Skeletal muscle tissue (tissue), 4 donors: Measurements from ENCODE around the gene DKC1. TPM values are rescaled to one million over a fixed set of nuclear protein-coding genes. Genes with fewer than 3 reads are reported as not detected.

ENCODE experiments used
- H3K27ac ChIP-seq: one replicate; pipeline ENCODE4 v1.7.0; 2013; ENCODE audit warnings: mild to moderate bottlenecking, low read depth, low read length, inconsistent platforms
- H3K27me3 ChIP-seq, 3 donors: one replicate each; pipeline ENCODE4 v1.7.0; 2013; ENCODE audit warnings: low read length in 3 of 3; ENCODE audit not compliant: control insufficient read depth in 3 of 3, insufficient read depth in 3 of 3
- H3K36me3 ChIP-seq, 3 donors: one replicate each; pipeline ENCODE4 v1.7.0; 2013; ENCODE audit warnings: low read length in 3 of 3; ENCODE audit not compliant: control insufficient read depth in 3 of 3, insufficient read depth in 3 of 3
- H3K4me1 ChIP-seq, 3 donors: one replicate each; pipeline ENCODE4 v1.7.0; 2013; ENCODE audit warnings: low read length in 3 of 3, mild to moderate bottlenecking in 3 of 3; ENCODE audit not compliant: control insufficient read depth in 3 of 3, insufficient read depth in 3 of 3
- H3K4me3 ChIP-seq, 3 donors: one replicate each; pipeline ENCODE4 v1.7.0; 2013; ENCODE audit warnings: low read length in 3 of 3
- H3K9ac ChIP-seq, 3 donors: one replicate each; pipeline ENCODE4 v1.7.0; 2013; ENCODE audit warnings: low read length in 3 of 3, mild to moderate bottlenecking in 3 of 3, moderate library complexity in 2 of 3, low read depth in 1 of 3
- H3K9me3 ChIP-seq, 3 donors: one replicate each; pipeline ENCODE4 v1.7.0; 2013; ENCODE audit warnings: low read length in 3 of 3; ENCODE audit not compliant: control insufficient read depth in 3 of 3
- total RNA-seq: library from RNA; depleted of rRNA; stranded (reverse); fragments of >200 nt; gene quantifications from one replicate; pipeline ENCODE4 v1.2.3, GENCODE V29; 2014
- donor health status: Osteomylitis.

Gene DKC1
- total RNA-seq, 1 donor from 2014 or later, result 18.3 TPM

DNA sequence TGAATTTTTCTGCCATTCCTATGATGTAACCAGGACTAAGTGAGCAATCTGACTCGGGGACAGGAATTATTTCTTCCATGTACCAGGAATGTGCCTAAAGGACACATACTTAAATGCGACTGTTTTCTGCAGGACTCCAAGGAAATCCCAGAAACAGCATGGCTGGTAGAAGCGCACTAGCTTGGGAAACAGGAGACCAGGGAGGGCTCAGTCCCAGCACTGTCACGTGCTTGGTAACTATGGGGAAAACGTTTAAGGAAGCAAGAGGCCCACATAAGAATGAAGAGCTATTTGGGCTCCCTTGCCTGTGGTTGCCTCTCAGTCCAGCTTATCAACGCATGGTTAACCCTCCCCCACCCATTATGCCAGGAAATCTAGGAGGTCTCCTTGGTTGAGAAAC lies 23.1 kb downstream of the DKC1 start:
- Histone ChIP-seq H3K4me3 (no peak overlapping the region), H3K27ac (no peak overlapping the region), H3K36me3 (peaks cover 0 to 7% (median 5%) of the 10 kb centered on the region in 3 donors), H3K27me3 (no peaks in the 10 kb centered on the region), H3K9me3 (no peaks in the 10 kb centered on the region), H3K4me1 (no peaks in the 10 kb centered on the region), H3K9ac (no peak overlapping the region)

DNA sequence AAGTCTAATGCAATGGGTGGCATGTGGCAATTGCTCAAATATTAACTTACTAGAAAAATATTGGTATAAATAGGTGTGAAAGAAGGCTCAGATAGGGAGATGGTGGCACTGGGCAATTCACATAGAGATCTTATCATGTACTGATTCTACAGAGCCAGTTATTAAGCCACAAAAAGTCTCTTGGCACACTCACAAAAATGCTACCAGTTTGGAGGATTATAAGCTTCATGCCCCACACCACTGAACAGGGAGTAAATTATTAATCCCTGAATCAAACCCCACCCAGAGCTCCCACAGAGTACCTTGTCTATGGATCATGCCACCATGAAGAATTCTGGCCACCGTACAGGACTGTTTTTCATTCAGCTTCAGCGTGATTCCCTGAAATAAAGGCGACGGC lies 28.8 kb downstream of the DKC1 start:
- no peaks in the 10 kb centered on the region for H3K36me3 ChIP-seq
- H3K4me3 ChIP-seq, result no peak overlapping the region
- no peaks in the 10 kb centered on the region for H3K4me1 ChIP-seq
- no peaks in the 10 kb centered on the region for H3K27me3 ChIP-seq
- H3K27ac ChIP-seq, result no peak overlapping the region
- H3K9ac ChIP-seq, result no peak overlapping the region
- H3K9me3 ChIP-seq, result no peaks in the 10 kb centered on the region

DNA sequence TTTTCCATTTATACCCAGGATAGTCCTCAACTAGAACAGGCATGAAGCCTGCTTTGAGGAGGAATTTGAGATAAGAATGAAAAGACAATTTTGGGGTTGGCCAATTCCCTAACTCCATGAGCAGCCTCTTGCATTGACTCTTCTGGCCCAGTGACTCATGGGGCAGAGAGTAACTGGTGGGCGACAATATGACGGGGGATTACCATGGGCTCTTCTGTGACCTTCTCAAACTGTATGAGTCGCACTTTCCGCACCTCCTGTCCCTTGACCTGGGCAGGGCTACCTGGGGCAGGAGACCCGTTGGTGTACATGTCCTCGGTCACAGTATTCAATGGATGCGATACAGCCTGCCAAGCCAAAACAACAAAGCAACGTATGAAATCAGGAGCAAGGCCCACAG lies 29.3 kb downstream of the DKC1 start:
- Histone ChIP-seq H3K36me3 (no peaks in the 10 kb centered on the region), H3K9ac (no peak overlapping the region), H3K9me3 (no peaks in the 10 kb centered on the region), H3K27me3 (no peaks in the 10 kb centered on the region), H3K27ac (no peak overlapping the region), H3K4me1 (no peaks in the 10 kb centered on the region), H3K4me3 (no peak overlapping the region)

DNA sequence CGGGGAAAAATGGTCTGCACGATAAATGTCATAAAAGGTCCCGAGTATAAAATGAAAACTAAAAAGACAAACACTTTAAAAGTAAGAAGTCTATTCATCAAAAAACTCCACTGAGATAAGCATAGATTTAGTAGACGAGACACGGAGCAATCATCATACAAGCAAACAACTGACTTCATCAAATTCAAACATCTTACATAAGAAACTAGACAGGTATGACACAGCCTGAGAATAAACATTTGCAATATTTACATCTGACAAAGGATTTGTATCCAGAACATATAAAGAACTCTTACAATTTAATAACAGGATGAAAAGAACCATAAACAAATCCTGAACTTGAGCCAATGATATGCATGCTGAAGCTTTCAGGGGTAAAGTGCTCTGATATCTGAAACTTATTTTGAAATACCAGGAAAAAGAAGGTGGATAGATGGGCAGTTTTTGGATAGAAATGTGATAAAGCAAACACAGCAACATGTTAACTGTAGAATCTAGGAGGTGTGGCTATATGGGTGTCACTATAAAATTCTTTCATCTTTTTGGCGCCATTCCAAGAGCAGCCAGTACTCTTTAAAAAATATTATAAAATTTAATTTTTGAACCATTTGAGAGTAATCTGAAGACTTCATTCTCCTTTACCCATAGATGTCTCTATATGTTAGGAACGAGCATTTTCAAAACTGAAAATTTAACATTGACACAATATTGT lies 30.6 kb downstream of the DKC1 start:
- no peak overlapping the region for H3K9ac ChIP-seq
- H3K9me3 ChIP-seq, result no peaks in the 10 kb centered on the region
- H3K4me3 ChIP-seq, result no peak overlapping the region
- H3K4me1 ChIP-seq, result no peaks in the 10 kb centered on the region
- H3K36me3 ChIP-seq, result no peaks in the 10 kb centered on the region
- H3K27me3 ChIP-seq, result no peaks in the 10 kb centered on the region
- no peak overlapping the region for H3K27ac ChIP-seq

- H3K27ac ChIP-seq, result no peak overlapping the region
- no peak overlapping the region for H3K9ac ChIP-seq
- no peaks in the 10 kb centered on the region for H3K27me3 ChIP-seq
- H3K9me3 ChIP-seq, result no peaks in the 10 kb centered on the region
- H3K4me1 ChIP-seq, result peaks cover under 1 to 2% (median under 1%) of the 10 kb centered on the region in 3 donors
- no peaks in the 10 kb centered on the region for H3K36me3 ChIP-seq
- no peak overlapping the region for H3K4me3 ChIP-seq
These were observed 32.4 kb downstream of the DKC1 start for GRCh38 chrX:154795016-154795415.

GRCh38 chrX:154797006-154797405 lies 34.3 kb downstream of the DKC1 start:
- no peaks in the 10 kb centered on the region for H3K27me3 ChIP-seq
- no peak overlapping the region for H3K27ac ChIP-seq
- no peaks in the 10 kb centered on the region for H3K36me3 ChIP-seq
- no peak overlapping the region for H3K9ac ChIP-seq
- H3K9me3 ChIP-seq, result no peaks in the 10 kb centered on the region
- peaks cover 2 to 7% (median 7%) of the 10 kb centered on the region in 3 donors for H3K4me1 ChIP-seq
- no peak overlapping the region for H3K4me3 ChIP-seq

DNA sequence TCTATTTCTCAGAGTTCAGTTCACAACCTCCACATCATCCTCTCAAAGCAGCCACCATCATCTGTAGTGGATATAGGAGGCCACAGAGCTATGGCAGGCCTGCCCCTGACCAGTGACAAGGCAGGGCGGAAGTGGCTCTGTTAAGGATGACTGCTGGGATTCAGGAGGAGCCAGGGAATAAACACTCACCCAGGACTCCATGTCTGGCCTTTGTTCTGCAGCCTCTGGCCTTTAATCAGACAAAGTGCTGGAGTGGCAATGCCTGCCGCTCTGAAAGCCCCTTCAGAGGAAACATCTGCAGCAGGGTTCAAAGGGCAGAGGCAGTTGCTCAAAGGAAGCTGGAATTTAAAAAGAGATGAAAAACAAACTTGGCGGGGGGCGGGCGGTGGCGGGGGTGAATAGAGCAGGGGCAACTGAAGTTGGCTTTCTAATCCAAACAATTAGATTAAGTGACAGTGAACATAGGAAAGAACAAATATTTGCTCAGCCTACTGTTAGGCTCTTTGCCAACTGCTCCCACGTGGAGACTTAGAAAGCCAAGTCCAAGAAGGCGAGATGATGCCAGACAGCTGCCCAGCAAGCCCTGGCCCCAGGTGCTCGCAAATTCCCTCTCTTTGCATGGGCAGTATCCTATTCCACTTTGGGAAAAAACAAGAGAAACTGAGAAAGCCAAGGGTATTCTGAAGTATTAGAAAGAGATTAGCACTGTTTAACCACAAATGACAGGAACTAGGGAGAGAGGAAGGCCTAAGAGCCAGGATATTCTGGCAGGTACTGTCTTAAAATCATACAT lies 37.1 kb downstream of the DKC1 start:
- no peaks in the 10 kb centered on the region for H3K9me3 ChIP-seq
- H3K36me3 ChIP-seq, result no peaks in the 10 kb centered on the region
- peak overlapping the region; percentile 34 for H3K27ac ChIP-seq
- H3K27me3 ChIP-seq, result no peaks in the 10 kb centered on the region
- peak overlapping the region in 1 of 3 donors; percentile 10 for H3K9ac ChIP-seq
- H3K4me1 ChIP-seq, result peaks cover 11 to 16% (median 16%) of the 10 kb centered on the region in 3 donors
- H3K4me3 ChIP-seq, result no peak overlapping the region

- peaks cover 11 to 16% (median 16%) of the 10 kb centered on the region in 3 donors for H3K4me1 ChIP-seq
- no peak overlapping the region for H3K4me3 ChIP-seq
- peak overlapping the region; percentile 26 for H3K27ac ChIP-seq
- H3K9ac ChIP-seq, result no peak overlapping the region
- H3K27me3 ChIP-seq, result no peaks in the 10 kb centered on the region
- H3K9me3 ChIP-seq, result no peaks in the 10 kb centered on the region
- no peaks in the 10 kb centered on the region for H3K36me3 ChIP-seq
These were observed 38.0 kb downstream of the DKC1 start for GRCh38 chrX:154800478-154801210.

- peaks cover 14 to 21% (median 19%) of the 10 kb centered on the region in 3 donors for H3K4me1 ChIP-seq
- H3K9me3 ChIP-seq, result no peaks in the 10 kb centered on the region
- no peaks in the 10 kb centered on the region for H3K36me3 ChIP-seq
- H3K27ac ChIP-seq, result no peak overlapping the region
- no peak overlapping the region for H3K9ac ChIP-seq
- no peaks in the 10 kb centered on the region for H3K27me3 ChIP-seq
- no peak overlapping the region for H3K4me3 ChIP-seq
These were observed 40.3 kb downstream of the DKC1 start for GRCh38 chrX:154802947-154803346.
